Body of pancreas (tissue), 4 donors: Measurements from ENCODE around the gene SP100.

Source experiments
- CTCF ChIP-seq, 7 experiments: fragments of 450-650 bp in 4 of 7; fragments of 200-600 bp in 3 of 7; sonication (generic) in 3 of 7; IDR thresholded peaks; one replicate each; pipeline ENCODE4 v1.5.1; 2016 to 2019; ENCODE audit warnings: antibody characterized with exemption in 7 of 7
- POLR2A ChIP-seq, 3 donors: fragments of 450-650 bp; IDR thresholded peaks; one replicate each; pipeline ENCODE4 v1.6.1; 2016; ENCODE audit warnings: antibody characterized with exemption in 3 of 3, mild to moderate bottlenecking in 2 of 3

DNA sequence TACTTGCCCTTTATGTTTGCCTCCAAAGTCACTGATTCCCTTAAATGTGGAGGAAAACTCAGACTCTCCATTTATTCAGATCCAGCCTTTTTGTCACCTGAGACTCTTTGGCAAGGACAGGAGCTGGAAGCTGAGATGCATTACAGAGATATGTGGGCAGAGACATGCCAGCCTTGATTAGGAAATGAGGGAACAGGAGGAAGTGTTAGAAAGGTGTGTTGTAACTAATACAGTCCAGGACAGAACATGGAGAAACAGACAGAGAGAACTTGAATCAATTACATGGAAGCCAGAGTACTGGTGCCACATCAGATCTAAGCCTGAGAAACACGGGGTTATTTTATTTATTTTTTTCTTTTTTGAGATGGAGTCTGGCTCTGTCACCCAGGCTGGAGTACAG, 79.0 kb downstream of the SP100 start:
- TF ChIP-seq CTCF (IDR thresholded peaks at IDR 0.05): no peak
- TF ChIP-seq POLR2A (IDR thresholded peaks at IDR 0.05): no peak
